Esophagus (tissue), 2 donors: Measurements from ENCODE around the gene DCP2. TPM values are rescaled to one million over a fixed set of nuclear protein-coding genes. Genes with fewer than 3 reads are reported as not detected.

ENCODE experiments used
- H3K27ac ChIP-seq, 2 donors: one replicate each; pipeline ENCODE4 v1.5.1; 2013; ENCODE audit warnings: low read depth in 2 of 2, mild to moderate bottlenecking in 2 of 2, inconsistent platforms in 1 of 2, low read length in 1 of 2, moderate library complexity in 1 of 2
- H3K27me3 ChIP-seq, 2 donors: one replicate each; pipeline ENCODE4 v1.6.1; 2013; ENCODE audit warnings: low read length in 2 of 2, control low read depth in 1 of 2, mild to moderate bottlenecking in 1 of 2; ENCODE audit not compliant: insufficient read depth in 2 of 2, control insufficient read depth in 1 of 2
- H3K36me3 ChIP-seq, 2 donors: one replicate each; pipeline ENCODE4 v1.6.1; 2013; ENCODE audit warnings: low read length in 1 of 2; ENCODE audit not compliant: control insufficient read depth in 2 of 2, insufficient read depth in 2 of 2
- H3K4me1 ChIP-seq, 2 donors: one replicate each; pipeline ENCODE4 v1.6.1; 2013; ENCODE audit warnings: low read length in 1 of 2; ENCODE audit not compliant: control insufficient read depth in 2 of 2, insufficient read depth in 2 of 2
- H3K4me3 ChIP-seq, 2 donors: one replicate each; pipeline ENCODE4 v1.5.1; 2013; ENCODE audit warnings: low read length in 2 of 2, mild to moderate bottlenecking in 2 of 2, low read depth in 1 of 2, moderate library complexity in 1 of 2
- H3K9me3 ChIP-seq, 2 donors: one replicate each; pipeline ENCODE4 v1.6.1; 2013; ENCODE audit warnings: mild to moderate bottlenecking in 2 of 2, low read depth in 1 of 2, low read length in 1 of 2, moderate library complexity in 1 of 2; ENCODE audit not compliant: control insufficient read depth in 2 of 2, insufficient read depth in 1 of 2
- WGBS, 2 donors: extraction: QIAGEN DNeasy Blood & Tissue Kit; methylation state at CpG; one replicate each; pipeline ENCODE4 v1.1.7; 2013; 5-methylcytosine and 5-hydroxymethylcytosine counted together
- polyA plus RNA-seq, 2 donors: library from polyadenylated mRNA; stranded (reverse); fragments of 200-250 nt; gene quantifications; one replicate each; pipeline ENCODE4 v1.2.3, GENCODE V29; 2013
- donor health status: healthy with polysubstance abuse.
- donor health status: Bipolar disorder and iron deficiency.

Gene DCP2
- polyA plus RNA-seq, 2 donors: 4.7 to 4.8 TPM

- peak overlapping the region; percentile 78 to 85 for H3K4me3 ChIP-seq
- no peaks in the 10 kb centered on the region for H3K9me3 ChIP-seq
- H3K27me3 ChIP-seq: no peaks in the 10 kb centered on the region
- no peaks in the 10 kb centered on the region for H3K36me3 ChIP-seq
- H3K27ac ChIP-seq: peak overlapping the region; percentile 85 to 92
- WGBS, 2 donors: 0 to 1% methylated on average over 16 of the region's 16 CpGs
- H3K4me1 ChIP-seq: no peaks in the 10 kb centered on the region
Measured at GRCh38 chr5:112977440-112977861, 853 bp downstream of the DCP2 start.

DNA sequence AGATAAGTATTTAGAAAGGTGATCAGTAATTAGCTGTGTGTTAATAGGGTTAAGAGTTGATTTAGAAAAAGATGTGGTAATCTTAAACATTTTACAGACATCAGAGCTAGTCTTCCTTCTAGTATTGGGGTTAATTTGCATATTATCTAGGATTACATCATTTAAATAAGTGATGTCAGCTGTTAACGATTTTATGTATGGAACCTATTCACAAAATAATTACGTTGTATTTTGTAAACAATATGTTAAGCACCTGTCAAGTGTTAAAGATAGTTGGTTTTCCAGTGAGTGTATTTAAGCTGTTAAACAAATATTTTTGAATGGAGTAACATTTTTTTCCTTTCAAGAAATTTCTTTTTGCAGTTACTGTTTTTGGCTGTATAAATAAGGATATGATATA, 2.2 kb downstream of the DCP2 start:
- no peaks in the 10 kb centered on the region for H3K36me3 ChIP-seq
- WGBS, 2 donors: 10 to 17% methylated on average over 2 of the region's 2 CpGs
- H3K4me3 ChIP-seq: no peak overlapping the region
- H3K9me3 ChIP-seq: no peaks in the 10 kb centered on the region
- H3K4me1 ChIP-seq: no peaks in the 10 kb centered on the region
- no peak overlapping the region for H3K27ac ChIP-seq
- no peaks in the 10 kb centered on the region for H3K27me3 ChIP-seq

DNA sequence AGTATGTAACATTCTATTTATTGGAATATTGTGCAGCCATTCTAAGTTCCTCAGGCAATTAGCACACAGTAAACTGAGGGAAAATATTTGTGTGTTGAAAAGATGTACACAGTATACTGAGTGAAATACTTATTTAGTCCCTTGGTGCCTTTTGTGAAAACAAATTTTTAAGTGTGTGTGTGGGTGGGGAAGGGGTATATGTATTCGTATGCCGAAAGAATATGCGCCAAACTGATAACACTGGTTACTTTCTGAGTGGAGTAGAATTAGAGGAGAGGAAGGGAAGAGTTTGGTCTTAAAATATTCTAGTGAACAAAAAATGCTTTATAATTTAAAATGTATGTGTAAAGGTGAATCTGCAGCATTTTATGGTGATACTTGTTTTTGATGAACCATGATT, 3.1 kb downstream of the DCP2 start:
- H3K36me3 ChIP-seq: no peaks in the 10 kb centered on the region
- no peaks in the 10 kb centered on the region for H3K27me3 ChIP-seq
- H3K27ac ChIP-seq: no peak overlapping the region
- no peaks in the 10 kb centered on the region for H3K4me1 ChIP-seq
- no peaks in the 10 kb centered on the region for H3K9me3 ChIP-seq
- H3K4me3 ChIP-seq: no peak overlapping the region
- 52 to 68% methylated on average over 3 of the region's 3 CpGs for WGBS, 2 donors

- H3K4me3 ChIP-seq: no peak overlapping the region
- H3K36me3 ChIP-seq: no peaks in the 10 kb centered on the region
- no peaks in the 10 kb centered on the region for H3K9me3 ChIP-seq
- no peaks in the 10 kb centered on the region for H3K27me3 ChIP-seq
- no peaks in the 10 kb centered on the region for H3K4me1 ChIP-seq
- WGBS, 2 donors: 86 to 93% methylated on average over 2 of the region's 2 CpGs
- no peak overlapping the region for H3K27ac ChIP-seq
Measured at GRCh38 chr5:112983363-112983762, 6.8 kb downstream of the DCP2 start.

GRCh38 chr5:112986224-112986623, 9.6 kb downstream of the DCP2 start:
- no peaks in the 10 kb centered on the region for H3K9me3 ChIP-seq
- no peaks in the 10 kb centered on the region for H3K36me3 ChIP-seq
- 97 to 98% methylated on average over 4 of the region's 4 CpGs for WGBS, 2 donors
- H3K4me1 ChIP-seq: no peaks in the 10 kb centered on the region
- no peak overlapping the region for H3K27ac ChIP-seq
- H3K27me3 ChIP-seq: no peaks in the 10 kb centered on the region
- no peak overlapping the region for H3K4me3 ChIP-seq

- Histone ChIP-seq H3K27ac (no peak overlapping the region), H3K4me1 (no peaks in the 10 kb centered on the region), H3K36me3 (no peaks in the 10 kb centered on the region), H3K4me3 (no peak overlapping the region), H3K27me3 (no peaks in the 10 kb centered on the region), H3K9me3 (no peaks in the 10 kb centered on the region)
- WGBS, 2 donors: 20 to 21% methylated on average over 7 of the region's 7 CpGs
Measured at GRCh38 chr5:112995764-112996618, 19.4 kb downstream of the DCP2 start.

- Histone ChIP-seq H3K27ac (no peak overlapping the region), H3K36me3 (no peaks in the 10 kb centered on the region), H3K27me3 (no peaks in the 10 kb centered on the region), H3K4me1 (no peaks in the 10 kb centered on the region), H3K4me3 (no peak overlapping the region), H3K9me3 (no peaks in the 10 kb centered on the region)
- WGBS, 2 donors: 86 to 91% methylated on average over 4 of the region's 4 CpGs
Measured at GRCh38 chr5:112996830-112997374, 20.3 kb downstream of the DCP2 start.

GRCh38 chr5:112998296-112998695, 21.7 kb downstream of the DCP2 start:
- Histone ChIP-seq H3K27ac (no peak overlapping the region), H3K9me3 (no peaks in the 10 kb centered on the region), H3K4me1 (no peaks in the 10 kb centered on the region), H3K36me3 (no peaks in the 10 kb centered on the region), H3K4me3 (no peak overlapping the region), H3K27me3 (no peaks in the 10 kb centered on the region)
- WGBS, 2 donors: 88 to 92% methylated on average over 4 of the region's 4 CpGs

- H3K27me3 ChIP-seq: no peaks in the 10 kb centered on the region
- WGBS, 2 donors: 91 to 93% methylated on average over 2 of the region's 2 CpGs
- H3K9me3 ChIP-seq: no peaks in the 10 kb centered on the region
- no peak overlapping the region for H3K4me3 ChIP-seq
- H3K27ac ChIP-seq: no peak overlapping the region
- no peaks in the 10 kb centered on the region for H3K36me3 ChIP-seq
- no peaks in the 10 kb centered on the region for H3K4me1 ChIP-seq
Measured at GRCh38 chr5:113000466-113000865, 23.9 kb downstream of the DCP2 start.

DNA sequence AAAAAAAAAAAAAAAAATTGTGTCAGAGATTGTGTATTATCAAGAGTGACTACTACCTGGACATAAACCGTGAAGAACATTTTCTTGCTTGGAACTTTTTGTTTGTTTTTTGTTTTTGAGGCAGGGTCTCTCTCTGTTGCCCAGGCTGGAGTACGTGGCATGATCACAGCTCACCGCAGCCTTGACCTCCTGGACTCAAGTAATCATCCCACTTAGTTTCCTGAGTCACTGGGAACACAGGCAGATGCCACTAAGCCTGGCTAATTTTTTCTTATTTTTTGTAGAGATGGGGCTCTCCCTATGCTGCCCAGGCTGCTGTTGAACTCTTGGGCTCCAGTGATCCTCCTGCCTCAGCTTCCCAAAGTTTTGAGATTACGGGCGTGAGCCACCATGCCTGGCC, 25.8 kb downstream of the DCP2 start:
- H3K27ac ChIP-seq: no peak overlapping the region
- no peaks in the 10 kb centered on the region for H3K4me1 ChIP-seq
- H3K4me3 ChIP-seq: no peak overlapping the region
- H3K9me3 ChIP-seq: no peaks in the 10 kb centered on the region
- 93 to 94% methylated on average over 5 of the region's 5 CpGs for WGBS, 2 donors
- no peaks in the 10 kb centered on the region for H3K27me3 ChIP-seq
- no peaks in the 10 kb centered on the region for H3K36me3 ChIP-seq
